Ramos (cell line): Measurements from ENCODE around the gene GDPD3.
"Not testable (repeated sequence)": the region's sequence is repeated elsewhere in the genome, so short reads cannot be mapped to it uniquely, and the experiment has no call there.

ENCODE experiments used
- in situ Hi-C: fragments of 300-500 bp; cut with MboI; formaldehyde crosslinking; loops from one replicate; pipeline ENCODE4 v1.14.3; 2022; ENCODE audit warnings: low sequenced_read_pairs; ENCODE audit not compliant: unreplicated experiment

Gene GDPD3

GRCh38 chr16:30127993-30128392, 14.7 kb upstream of the GDPD3 start:
- in situ Hi-C loops: no loop called here

GRCh38 chr16:30125690-30126089, 12.4 kb upstream of the GDPD3 start:
- in situ Hi-C loops: not testable (repeated sequence)

GRCh38 chr16:30124985-30125379, 11.6 kb upstream of the GDPD3 start:
- in situ Hi-C loops: no loop called here

DNA sequence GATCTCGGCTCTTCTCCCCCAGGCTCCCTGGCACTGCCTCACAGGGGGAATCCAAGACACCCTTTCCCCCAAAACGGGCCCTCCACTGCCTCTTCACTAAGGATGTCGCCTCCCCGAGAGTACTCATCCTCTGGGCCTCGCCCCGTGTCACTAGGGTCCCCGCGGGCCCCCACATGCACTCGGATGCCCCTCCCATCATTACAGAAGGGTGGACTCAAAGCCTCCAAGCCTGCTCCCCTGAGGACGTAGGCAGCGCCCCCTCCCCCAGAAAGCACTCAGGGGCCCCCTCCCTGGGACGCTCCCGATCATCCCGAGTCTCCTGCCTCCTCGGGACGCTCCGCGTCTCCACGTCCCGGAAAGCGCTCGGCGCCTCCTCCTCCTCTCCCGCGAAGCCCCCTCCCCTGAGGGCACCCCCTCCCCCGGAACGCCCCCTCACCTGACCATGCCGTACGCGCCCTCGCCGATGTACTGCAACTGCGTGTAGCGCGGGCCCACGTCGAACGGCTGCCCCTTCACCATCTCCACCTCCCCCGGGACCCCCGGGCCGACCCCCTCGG, 9.3 kb upstream of the GDPD3 start:
- in situ Hi-C loops: no loop called here

DNA sequence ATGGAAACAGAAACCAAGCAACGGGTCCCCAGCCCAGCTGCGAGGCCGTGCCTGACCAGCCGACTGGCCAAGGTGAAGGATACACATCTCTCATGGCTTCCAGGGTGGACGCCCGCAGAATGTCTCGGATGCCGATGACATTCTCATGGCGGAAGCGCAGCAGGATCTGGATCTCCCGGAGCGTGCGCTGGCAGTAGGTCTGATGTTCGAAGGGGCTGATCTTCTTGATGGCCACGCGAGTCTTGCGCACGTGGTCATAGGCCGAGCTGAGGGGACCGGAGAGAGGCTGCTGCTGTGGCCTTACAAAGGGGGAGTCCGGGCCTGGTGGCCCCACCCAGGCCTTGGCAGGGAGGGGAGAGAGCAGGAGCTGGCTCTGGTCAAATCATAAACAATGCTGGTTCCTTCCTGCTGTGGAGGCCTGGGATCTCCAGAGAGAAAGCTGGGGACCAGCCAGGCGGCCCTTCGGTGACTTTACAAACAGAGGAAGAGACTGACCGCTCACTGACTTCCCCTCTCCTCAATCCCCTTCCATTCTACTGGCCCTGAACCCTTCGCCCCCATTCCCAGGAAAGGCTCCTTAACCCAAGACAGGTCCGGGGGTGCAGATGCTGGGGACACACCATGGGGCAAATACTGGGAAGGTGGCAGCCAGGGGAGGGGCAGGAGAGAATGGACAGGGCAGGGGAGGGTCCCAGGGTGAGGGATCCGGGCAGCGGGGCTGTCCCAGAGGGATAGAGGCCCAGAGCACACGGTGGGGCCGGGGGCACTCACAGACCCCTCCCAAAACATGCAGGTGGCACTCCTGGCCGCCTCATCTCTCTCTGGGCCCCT, 8.6 kb upstream of the GDPD3 start:
- in situ Hi-C loops: no loop called here

GRCh38 chr16:30120340-30121105, 7.2 kb upstream of the GDPD3 start:
- in situ Hi-C loops: no loop called here

DNA sequence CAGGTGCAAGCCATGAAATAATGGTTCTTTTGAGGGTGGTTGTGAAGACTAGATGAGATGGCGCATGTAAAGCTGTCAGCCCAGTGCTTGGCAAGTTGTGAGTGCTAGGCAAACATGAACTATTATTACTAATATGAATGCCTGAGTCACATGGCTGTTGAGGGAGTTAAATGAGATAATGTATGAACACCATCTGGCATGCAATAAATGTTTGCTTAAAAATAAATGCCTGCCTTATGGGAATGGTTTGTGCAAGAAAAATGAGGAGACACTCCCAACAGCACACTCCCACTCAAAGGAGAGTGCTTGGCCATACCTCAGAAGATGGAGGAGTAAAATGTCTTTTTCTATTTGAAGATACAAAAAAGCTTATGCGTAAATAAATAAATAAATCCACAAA, 6.1 kb upstream of the GDPD3 start:
- in situ Hi-C loops: no loop called here

DNA sequence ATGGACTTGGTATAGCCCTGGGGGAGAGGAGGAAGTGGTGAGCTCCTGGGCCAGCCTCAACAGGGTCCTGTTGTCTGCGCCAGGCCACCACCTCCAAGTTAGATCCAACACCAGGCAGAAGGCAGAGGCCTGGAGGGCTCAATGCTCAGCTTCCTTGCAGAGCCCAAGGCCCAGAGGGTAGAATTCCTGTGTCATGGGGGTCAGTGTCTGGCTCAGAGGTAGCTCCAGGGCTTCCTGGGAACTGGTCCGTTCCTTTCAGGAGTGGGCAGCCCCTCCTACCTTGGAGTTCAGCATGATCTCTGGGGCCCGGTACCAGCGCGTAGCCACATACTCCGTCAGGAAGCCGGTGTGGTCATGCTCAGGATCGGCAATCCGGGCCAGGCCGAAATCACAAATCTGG, 4.4 kb upstream of the GDPD3 start:
- in situ Hi-C loops: no loop called here

DNA sequence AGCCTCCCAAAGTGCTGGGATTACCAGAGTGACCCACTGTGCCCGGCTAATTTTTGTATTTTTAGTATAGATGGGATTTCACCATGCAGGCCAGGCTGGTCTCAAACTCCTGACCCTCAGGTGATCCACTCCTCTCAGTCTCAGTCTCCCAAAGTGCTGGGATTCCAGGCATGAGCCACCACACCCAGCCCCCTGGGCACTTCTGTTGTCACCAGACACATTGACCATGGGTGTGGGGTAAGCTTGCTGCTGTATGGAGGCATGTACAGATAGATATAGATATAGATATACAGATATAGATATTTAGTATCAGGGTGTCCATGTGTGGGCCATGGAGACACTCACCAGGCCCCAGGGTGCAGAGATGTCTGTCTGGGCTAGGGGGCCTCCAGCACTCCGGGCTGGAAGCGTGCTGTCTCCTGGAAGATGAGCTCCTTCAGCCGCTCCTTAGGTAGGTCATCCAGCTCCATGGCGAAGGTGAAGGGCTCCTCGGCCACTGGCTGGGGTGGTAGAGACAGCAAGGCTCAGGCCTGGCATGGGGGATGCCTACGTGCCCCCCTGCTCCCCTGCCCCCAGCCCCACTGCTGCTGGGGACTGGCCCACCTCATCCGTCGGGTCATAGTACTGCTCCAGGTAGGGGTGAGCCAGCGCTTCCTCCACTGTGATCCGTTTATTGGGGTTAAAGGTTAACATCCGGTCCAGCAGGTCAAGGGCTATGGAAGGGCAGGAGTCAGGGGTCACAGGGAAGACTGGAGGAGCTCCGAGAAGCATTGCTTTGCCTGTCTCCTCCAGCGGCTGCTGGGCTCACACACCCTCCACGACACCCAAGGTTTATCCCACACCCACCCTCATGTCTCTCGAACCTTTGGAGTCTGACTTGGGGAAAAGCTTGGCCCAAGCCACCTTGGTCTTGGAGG, 3.2 kb upstream of the GDPD3 start:
- in situ Hi-C loops: no loop called here

DNA sequence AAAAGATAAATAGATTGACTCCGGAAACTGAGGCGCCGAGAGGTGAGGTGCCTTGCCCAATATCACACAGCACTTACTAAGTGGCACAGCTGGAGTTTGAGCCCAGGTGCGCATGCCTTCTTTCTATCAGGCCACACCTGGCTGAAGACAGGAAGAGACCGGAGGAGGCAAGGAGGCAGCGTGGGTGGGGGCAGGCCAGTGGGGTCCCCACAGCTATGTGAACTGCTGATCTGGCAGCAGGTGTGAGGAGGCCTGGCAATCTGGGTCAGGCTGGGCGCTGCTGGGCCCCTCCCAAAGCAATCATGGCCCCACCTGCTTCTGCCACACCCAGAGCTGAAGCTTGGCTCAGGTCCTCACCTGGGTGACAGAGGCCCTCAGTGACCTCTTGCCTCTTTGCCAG, 1.9 kb upstream of the GDPD3 start:
- in situ Hi-C loops: no loop called here

- in situ Hi-C loops: not testable (repeated sequence)
Measured at GRCh38 chr16:30114833-30115232, 1.5 kb upstream of the GDPD3 start.

- in situ Hi-C loops: no loop called here
Measured at GRCh38 chr16:30114411-30114810, 1.1 kb upstream of the GDPD3 start.

DNA sequence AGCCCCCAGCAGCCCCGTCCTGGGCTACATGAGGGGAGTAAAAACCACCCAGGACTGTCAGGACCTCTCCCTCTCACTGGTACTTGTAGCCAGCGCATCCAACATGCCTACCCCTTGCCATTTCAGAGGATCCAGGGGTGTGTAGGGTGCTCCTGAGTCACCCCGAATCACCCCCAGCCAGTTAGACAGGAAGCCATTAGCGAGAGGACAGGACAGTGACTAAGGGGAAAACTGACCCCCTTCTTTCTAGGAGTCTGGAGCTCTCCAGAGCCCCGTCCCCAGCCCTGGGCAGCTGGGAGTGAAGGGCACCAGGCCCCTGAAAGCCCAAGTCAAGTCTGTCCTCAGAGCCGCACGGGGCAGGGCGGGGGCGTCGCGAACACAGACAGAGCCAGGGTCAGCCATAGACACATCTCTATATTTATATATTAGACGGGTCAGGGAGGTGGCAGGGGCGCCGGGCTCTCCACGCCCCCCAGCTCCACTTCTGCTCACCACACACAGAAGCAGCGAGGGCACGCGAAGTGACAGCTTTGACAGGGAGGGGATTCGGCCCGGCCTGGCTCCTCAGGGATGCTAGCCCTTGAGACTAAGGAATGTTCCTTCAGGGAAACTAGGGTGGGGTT, 485 bp upstream of the GDPD3 start:
- in situ Hi-C loops: no loop called here

GRCh38 chr16:30112197-30113030, 923 bp downstream of the GDPD3 start:
- in situ Hi-C loops: no loop called here

- in situ Hi-C loops: no loop called here
Measured at GRCh38 chr16:30110661-30111060, 2.7 kb downstream of the GDPD3 start.

DNA sequence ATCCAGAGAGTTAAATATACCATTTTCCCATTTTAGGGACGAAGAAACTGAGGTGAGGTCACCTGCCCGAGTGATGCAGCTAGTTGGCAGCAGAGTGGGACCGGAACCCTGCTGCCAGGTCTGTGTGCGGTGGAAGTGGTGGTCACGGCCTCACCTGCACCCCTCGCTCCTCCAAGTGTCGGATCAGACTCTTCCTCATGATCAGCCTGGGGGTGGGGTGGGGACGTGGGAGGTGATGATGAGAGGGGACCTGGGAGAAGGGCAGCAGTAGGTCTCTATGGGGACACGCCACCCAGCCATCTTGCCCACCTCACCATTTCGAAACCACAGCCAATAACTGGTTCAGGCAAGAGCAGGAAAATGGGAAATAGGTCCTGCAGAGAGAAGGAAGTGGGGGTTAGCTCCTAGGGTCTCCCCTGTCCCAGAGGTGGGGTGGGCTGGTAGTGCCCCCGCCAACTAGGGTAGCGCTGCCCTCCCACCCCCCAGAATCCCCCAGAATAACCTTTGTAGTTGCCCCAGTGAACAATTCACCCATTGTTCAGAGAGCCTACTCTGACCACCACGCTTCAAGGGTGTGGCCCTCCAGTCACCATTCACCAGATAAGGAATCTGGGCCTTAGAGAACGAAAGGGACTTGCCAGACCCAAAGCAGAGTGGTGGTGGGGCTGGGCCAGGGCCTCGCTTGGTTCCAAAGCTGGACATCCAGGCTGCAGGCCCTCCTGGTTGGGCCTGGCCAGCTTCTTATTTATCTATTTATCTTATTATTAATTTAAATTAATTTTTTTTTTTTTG, 5.1 kb downstream of the GDPD3 start:
- in situ Hi-C loops: no loop called here

GRCh38 chr16:30104492-30104891, 8.8 kb downstream of the GDPD3 start:
- in situ Hi-C loops: no loop called here

GRCh38 chr16:30104090-30104489, 9.2 kb downstream of the GDPD3 start:
- in situ Hi-C loops: no loop called here
